ENCODE data around the gene EXD3.

Gene EXD3

GRCh38 chr9:137417161-137418021 is 5.6 kb downstream of the EXD3 start:
- Histone ChIP-seq H3K27me3 (peaks cover 0 to 28% (median 23%) of the 10 kb centered on the region in 11 experiments; a peak in 17 of 22 replicates), H3K9ac (peak overlapping the region; percentile 58 to 82 (median 76)), H3K4me2 (peak overlapping the region; percentile 80 to 100 (median 90)), H3K36me3 (peaks cover 0 to 8% (median 0%) of the 10 kb centered on the region in 11 experiments; a peak in 1 of 22 replicates), H4K20me1 (peaks cover 0 to 37% (median 15%) of the 10 kb centered on the region in 11 experiments; a peak in 12 of 22 replicates), H3K9me3 (replicated peaks in 1 of 11) (no peaks in the 10 kb centered on the region), H3K27ac (peak overlapping the region in 10 of 11 experiments; percentile 42 to 82 (median 74); a peak in 21 of 22 replicates), H3K4me3 (peak overlapping the region; percentile 50 to 70 (median 60)), H3K4me1 (peaks cover 73 to 87% (median 82%) of the 10 kb centered on the region in 10 experiments)
- TF ChIP-seq Cebpa-rat (IDR thresholded peaks at IDR 0.05): no peak

GRCh38 chr9:137416563-137417151 is 6.3 kb downstream of the EXD3 start:
- peak overlapping the region; percentile 50 to 70 (median 60) for H3K4me3 ChIP-seq
- H3K27ac ChIP-seq: peak overlapping the region in 10 of 11 experiments; percentile 42 to 82 (median 74); a peak in 21 of 22 replicates
- peak overlapping the region; percentile 80 to 100 (median 90) for H3K4me2 ChIP-seq
- peaks cover 0 to 44% (median 21%) of the 10 kb centered on the region in 11 experiments; a peak in 12 of 22 replicates for H4K20me1 ChIP-seq
- H3K9me3 ChIP-seq (replicated peaks in 1 of 11): no peaks in the 10 kb centered on the region
- peak overlapping the region; percentile 58 to 82 (median 76) for H3K9ac ChIP-seq
- peaks cover 0 to 8% (median 0%) of the 10 kb centered on the region in 11 experiments; a peak in 1 of 22 replicates for H3K36me3 ChIP-seq
- H3K4me1 ChIP-seq: peaks cover 74 to 87% (median 82%) of the 10 kb centered on the region in 10 experiments
- peaks cover 0 to 26% (median 23%) of the 10 kb centered on the region in 11 experiments; a peak in 16 of 22 replicates for H3K27me3 ChIP-seq
- TF ChIP-seq Cebpa-rat (IDR thresholded peaks at IDR 0.05): no peak

GRCh38 chr9:137416006-137416562 is 6.9 kb downstream of the EXD3 start:
- Histone ChIP-seq H3K4me2 (peak overlapping the region; percentile 80 to 100 (median 90)), H4K20me1 (peaks cover 0 to 47% (median 24%) of the 10 kb centered on the region in 11 experiments; a peak in 20 of 22 replicates), H3K4me3 (peak overlapping the region in 2 of 10 experiments; percentile 60 to 70; a peak in 1 of 20 replicates), H3K9me3 (replicated peaks in 1 of 11) (no peaks in the 10 kb centered on the region), H3K4me1 (peaks cover 73 to 87% (median 82%) of the 10 kb centered on the region in 10 experiments), H3K9ac (peak overlapping the region in 8 of 11 experiments; percentile 3 to 82 (median 76); a peak in 10 of 22 replicates), H3K36me3 (peaks cover 0 to 8% (median 0%) of the 10 kb centered on the region in 11 experiments; a peak in 1 of 22 replicates), H3K27ac (peak overlapping the region in 5 of 11 experiments; percentile 61 to 80 (median 77); a peak in 7 of 22 replicates), H3K27me3 (peaks cover 0 to 26% (median 23%) of the 10 kb centered on the region in 11 experiments; a peak in 16 of 22 replicates)
- no peak for TF ChIP-seq Cebpa-rat (IDR thresholded peaks at IDR 0.05)

GRCh38 chr9:137415451-137415850 is 7.5 kb downstream of the EXD3 start:
- H3K9me3 ChIP-seq (replicated peaks in 1 of 11): no peaks in the 10 kb centered on the region
- no peak overlapping the region for H3K27ac ChIP-seq
- H3K9ac ChIP-seq: 0 out of 22 replicates have a peak overlapping the region, but pooled peaks of 1 of the 11 experiments have one; percentile 80
- H3K4me3 ChIP-seq: no peak overlapping the region
- H3K4me1 ChIP-seq: peaks cover 75 to 89% (median 83%) of the 10 kb centered on the region in 10 experiments
- peaks cover 0 to 26% (median 23%) of the 10 kb centered on the region in 11 experiments; a peak in 16 of 22 replicates for H3K27me3 ChIP-seq
- peaks cover 0 to 53% (median 30%) of the 10 kb centered on the region in 11 experiments; a peak in 20 of 22 replicates for H4K20me1 ChIP-seq
- H3K4me2 ChIP-seq: peak overlapping the region; percentile 83 to 100 (median 97); a peak in 19 of 22 replicates
- no peak for TF ChIP-seq Cebpa-rat (IDR thresholded peaks at IDR 0.05)
- H3K36me3 ChIP-seq: peaks cover 0 to 8% (median 0%) of the 10 kb centered on the region in 11 experiments; a peak in 1 of 22 replicates

GRCh38 chr9:137412431-137412830 is 10.5 kb downstream of the EXD3 start:
- peaks cover 9 to 79% (median 49%) of the 10 kb centered on the region in 11 experiments; a peak in 20 of 22 replicates for H4K20me1 ChIP-seq
- H3K4me2 ChIP-seq: peak overlapping the region; percentile 83 to 100 (median 97)
- peak overlapping the region in 10 of 11 experiments; percentile 26 to 66 (median 58); a peak in 11 of 22 replicates for H3K9ac ChIP-seq
- no peaks in the 10 kb centered on the region for H3K9me3 ChIP-seq (replicated peaks in 1 of 11)
- no peak for TF ChIP-seq Cebpa-rat (IDR thresholded peaks at IDR 0.05)
- H3K36me3 ChIP-seq: peaks cover 0 to 7% (median 0%) of the 10 kb centered on the region in 11 experiments; a peak in 1 of 22 replicates
- peak overlapping the region in 10 of 11 experiments; percentile 47 to 76 (median 68); a peak in 21 of 22 replicates for H3K27ac ChIP-seq
- H3K4me1 ChIP-seq: peaks cover 88 to 100% (median 98%) of the 10 kb centered on the region in 10 experiments
- peaks cover 0 to 24% (median 17%) of the 10 kb centered on the region in 11 experiments; a peak in 18 of 22 replicates for H3K27me3 ChIP-seq
- no peak overlapping the region; a peak in 1 of 20 replicates for H3K4me3 ChIP-seq

GRCh38 chr9:137411645-137412380 is 11.1 kb downstream of the EXD3 start:
- Histone ChIP-seq H3K4me2 (peak overlapping the region; percentile 94 to 100 (median 99)), H3K4me3 (peak overlapping the region in 8 of 10 experiments; percentile 18 to 59 (median 40); a peak in 8 of 20 replicates), H3K9me3 (replicated peaks in 1 of 11) (no peaks in the 10 kb centered on the region), H3K4me1 (peaks cover 91 to 100% (median 99%) of the 10 kb centered on the region in 10 experiments), H3K36me3 (peaks cover 0 to 3% (median 0%) of the 10 kb centered on the region in 11 experiments; a peak in 1 of 22 replicates), H3K9ac (peak overlapping the region; percentile 51 to 70 (median 63); a peak in 19 of 22 replicates), H4K20me1 (peaks cover 13 to 80% (median 56%) of the 10 kb centered on the region in 11 experiments; a peak in 20 of 22 replicates), H3K27me3 (peaks cover 0 to 24% (median 16%) of the 10 kb centered on the region in 11 experiments; a peak in 17 of 22 replicates), H3K27ac (peak overlapping the region; percentile 46 to 76 (median 72); a peak in 21 of 22 replicates)
- no peak for TF ChIP-seq Cebpa-rat (IDR thresholded peaks at IDR 0.05)

GRCh38 chr9:137411260-137411644 is 11.7 kb downstream of the EXD3 start:
- H3K36me3 ChIP-seq: no peaks in the 10 kb centered on the region

More at GRCh38 chr9:137411260-137411644, 11.7 kb downstream of the EXD3 start:
- no peak for TF ChIP-seq Cebpa-rat (IDR thresholded peaks at IDR 0.05)
- Histone ChIP-seq H3K4me3 (peak overlapping the region in 9 of 10 experiments; percentile 20 to 59 (median 40); a peak in 12 of 20 replicates), H3K9me3 (replicated peaks in 1 of 11) (no peaks in the 10 kb centered on the region), H3K27me3 (peaks cover 0 to 23% (median 14%) of the 10 kb centered on the region in 11 experiments; a peak in 17 of 22 replicates), H3K4me1 (peaks cover 90 to 100% (median 98%) of the 10 kb centered on the region in 10 experiments), H3K9ac (peak overlapping the region; percentile 39 to 70 (median 63); a peak in 19 of 22 replicates), H3K27ac (peak overlapping the region in 10 of 11 experiments; percentile 50 to 76 (median 65); a peak in 20 of 22 replicates), H4K20me1 (peaks cover 16 to 77% (median 61%) of the 10 kb centered on the region in 11 experiments; a peak in 20 of 22 replicates), H3K4me2 (peak overlapping the region; percentile 94 to 100 (median 99))
